ENCODE data around the gene WHRN. TPM values are rescaled to one million over a fixed set of nuclear protein-coding genes. Genes with fewer than 3 reads are reported as not detected.

The WHRN gene
- total RNA-seq, 2 experiments from 2014 or later, result 0.19 to 2.1 TPM

- intact Hi-C loops (cut with micrococcal nuclease; ENCODE audit: unreplicated experiment), result loop anchor here (5.0 kb wide), 1 partner anchor 212 kb away; no protein-coding TSS in a partner anchor
- H3K4me1 ChIP-seq (ENCODE audit: insufficient read depth, low read length, poor library complexity, severe bottlenecking), result peaks cover 82% of the 10 kb centered on the region
- ChIA-PET CTCF (ENCODE audit: unreplicated experiment) (interaction anchor here (1.9 kb wide), 1 partner anchor 10 kb away, joined by 8 read pairs; no protein-coding TSS in a partner anchor), POLR2A (interaction anchor here (0.7 to 4.1 kb wide), 6 partner anchors 9 to 530 kb away, joined by 3 to 40 read pairs (median 4); partner anchors contain the start of gene AKNA)
- H3K36me3 ChIP-seq (ENCODE audit: insufficient read depth, low read length), result peaks cover 43% of the 10 kb centered on the region; the same call in 1 of the 2 replicates
- BruUV-seq (replicated peaks), result no TSS peak
- H3K4me3 ChIP-seq (ENCODE audit: low read depth, low read length, poor library complexity, severe bottlenecking), result peak overlapping the region; percentile 76
- H2AFZ ChIP-seq (ENCODE audit: low read length), result no peak overlapping the region
- H3K9me2 ChIP-seq (ENCODE audit: insufficient read depth, low read length), result no peaks in the 10 kb centered on the region
- H4K20me1 ChIP-seq (ENCODE audit: insufficient read depth, low read length), result no peaks in the 10 kb centered on the region
- no peaks in the 10 kb centered on the region for H3K9me3 ChIP-seq (ENCODE audit: low read length)
- TF ChIP-seq CTCF (conservative IDR thresholded peaks at IDR 0.05; ENCODE audit: low read length) (no peak), EZH2phosphoT487 (IDR thresholded peaks at IDR 0.05; ENCODE audit: borderline replicate concordance, low read depth, low read length) (no peak)
- peak overlapping the region; percentile 97 for H3K27ac ChIP-seq (ENCODE audit: low read depth, low read length, poor library complexity, severe bottlenecking)
- no peak for DNase-seq (ENCODE audit: low spot score)
- peaks cover 66% of the 10 kb centered on the region for H3K79me2 ChIP-seq (ENCODE audit: insufficient read depth, low read depth, low read length)
- peak overlapping the region; percentile 89 for H3K4me2 ChIP-seq (ENCODE audit: low read length)
These were observed 110.0 kb downstream of the WHRN start for GRCh38 chr9:114395334-114395617.

GRCh38 chr9:114394523-114395333, 110.5 kb downstream of the WHRN start:
- Histone ChIP-seq H3K27ac (ENCODE audit: low read depth, low read length, poor library complexity, severe bottlenecking) (peak overlapping the region; percentile 97), H3K9me2 (ENCODE audit: insufficient read depth, low read length) (no peaks in the 10 kb centered on the region), H3K36me3 (ENCODE audit: insufficient read depth, low read length) (peaks cover 43% of the 10 kb centered on the region; the same call in 1 of the 2 replicates), H3K4me2 (ENCODE audit: low read length) (peak overlapping the region; percentile 89), H3K4me1 (ENCODE audit: insufficient read depth, low read length, poor library complexity, severe bottlenecking) (peaks cover 82% of the 10 kb centered on the region), H3K9me3 (ENCODE audit: low read length) (no peaks in the 10 kb centered on the region), H2AFZ (ENCODE audit: low read length) (no peak overlapping the region), H3K79me2 (ENCODE audit: insufficient read depth, low read depth, low read length) (peaks cover 71% of the 10 kb centered on the region), H4K20me1 (ENCODE audit: insufficient read depth, low read length) (no peaks in the 10 kb centered on the region), H3K4me3 (ENCODE audit: low read depth, low read length, poor library complexity, severe bottlenecking) (peak overlapping the region; percentile 76)
- DNase-seq (ENCODE audit: low spot score), result no peak
- intact Hi-C loops (cut with micrococcal nuclease; ENCODE audit: unreplicated experiment), result loop anchor here (5.0 kb wide), 1 partner anchor 213 kb away; no protein-coding TSS in a partner anchor
- CTCF ChIA-PET (ENCODE audit: unreplicated experiment), result interaction anchor here (1.9 kb wide), 1 partner anchor 9 kb away, joined by 8 read pairs; no protein-coding TSS in a partner anchor
- no peak for TF ChIP-seq EZH2phosphoT487 (IDR thresholded peaks at IDR 0.05; ENCODE audit: borderline replicate concordance, low read depth, low read length)
- no peak for TF ChIP-seq CTCF (conservative IDR thresholded peaks at IDR 0.05; ENCODE audit: low read length)
- POLR2A ChIA-PET, result interaction anchor here (0.7 to 4.1 kb wide), 6 partner anchors 9 to 530 kb away, joined by 3 to 40 read pairs (median 4); partner anchors contain the start of gene AKNA
- BruUV-seq (replicated peaks), result no TSS peak

- TF ChIP-seq CTCF (conservative IDR thresholded peaks at IDR 0.05; ENCODE audit: low read length) (no peak), EZH2phosphoT487 (IDR thresholded peaks at IDR 0.05; ENCODE audit: borderline replicate concordance, low read depth, low read length) (no peak)
- intact Hi-C loops (cut with micrococcal nuclease; ENCODE audit: unreplicated experiment), result no loop called here
- no peak overlapping the region for H2AFZ ChIP-seq (ENCODE audit: low read length)
- TSS peak; percentile 13 for BruUV-seq (replicated peaks)
- no peaks in the 10 kb centered on the region for H3K9me2 ChIP-seq (ENCODE audit: insufficient read depth, low read length)
- peaks cover 91% of the 10 kb centered on the region for H3K79me2 ChIP-seq (ENCODE audit: insufficient read depth, low read depth, low read length)
- no peaks in the 10 kb centered on the region for H3K9me3 ChIP-seq (ENCODE audit: low read length)
- H3K4me1 ChIP-seq (ENCODE audit: insufficient read depth, low read length, poor library complexity, severe bottlenecking), result peaks cover 89% of the 10 kb centered on the region
- peaks cover 53% of the 10 kb centered on the region; the same call in 1 of the 2 replicates for H3K36me3 ChIP-seq (ENCODE audit: insufficient read depth, low read length)
- H3K27ac ChIP-seq (ENCODE audit: low read depth, low read length, poor library complexity, severe bottlenecking), result peak overlapping the region; percentile 97
- DNase-seq (ENCODE audit: low spot score), result peak; percentile 64
- peak overlapping the region; percentile 83 for H3K4me2 ChIP-seq (ENCODE audit: low read length)
- POLR2A ChIA-PET, result interaction anchor here (0.7 to 4.1 kb wide), 4 partner anchors 7 to 235 kb away, joined by 3 to 40 read pairs (median 8); partner anchors contain the start of gene AKNA
- H3K4me3 ChIP-seq (ENCODE audit: low read depth, low read length, poor library complexity, severe bottlenecking), result peak overlapping the region; percentile 16
- H4K20me1 ChIP-seq (ENCODE audit: insufficient read depth, low read length), result no peaks in the 10 kb centered on the region
- CTCF ChIA-PET (ENCODE audit: unreplicated experiment), result no interaction called here
These were observed 112.5 kb downstream of the WHRN start for GRCh38 chr9:114392749-114393112.

All from OCI-LY7 (cell line).